Osteoblast (primary cell): ENCODE results near the gene MOAP1. TPM values are rescaled to one million over a fixed set of nuclear protein-coding genes. Genes with fewer than 3 reads are reported as not detected.
A peak's percentile ranks its signal among the peaks of the same experiment; 100 is the strongest.

Source experiments
- DNase-seq: peaks from one replicate; pipeline ENCODE4 v3.0.0; 2011; ENCODE audit warnings: low spot score, mixed read lengths; ENCODE audit not compliant: insufficient read length; ENCODE audit errors: missing footprints
- H2AFZ ChIP-seq: 2 replicates; pipeline ENCODE4 v1.6.0; 2011; ENCODE audit warnings: mild to moderate bottlenecking, low read length
- H3K27ac ChIP-seq: 2 replicates; pipeline ENCODE4 v1.5.1; 2011; ENCODE audit warnings: mild to moderate bottlenecking, low read depth, low read length, moderate library complexity
- H3K27me3 ChIP-seq: 2 replicates; pipeline ENCODE4 v1.6.0; 2012; ENCODE audit warnings: mild to moderate bottlenecking, control low read depth, inconsistent platforms, low read length, moderate library complexity; ENCODE audit not compliant: insufficient read depth
- H3K36me3 ChIP-seq: 2 replicates; pipeline ENCODE4 v1.5.1; 2011; ENCODE audit warnings: mild to moderate bottlenecking, low read length, control low read depth, moderate library complexity; ENCODE audit not compliant: insufficient read depth
- H3K4me1 ChIP-seq: 2 replicates; pipeline ENCODE4 v1.5.1; 2011; ENCODE audit warnings: mild to moderate bottlenecking, low read length, control low read depth, moderate library complexity; ENCODE audit not compliant: insufficient read depth
- H3K4me2 ChIP-seq: 2 replicates; pipeline ENCODE4 v1.6.0; 2011; ENCODE audit warnings: mild to moderate bottlenecking, low read length; ENCODE audit not compliant: insufficient read depth
- H3K4me3 ChIP-seq: fragments of 200-600 bp; sonication (generic); 3 replicates; pipeline ENCODE4 v1.5.1; 2012; ENCODE audit warnings: mild to moderate bottlenecking, low read length, inconsistent platforms; ENCODE audit not compliant: insufficient read depth
- H3K79me2 ChIP-seq: 2 replicates; pipeline ENCODE4 v1.6.0; 2012; ENCODE audit warnings: mild to moderate bottlenecking, low read length, control low read depth, inconsistent platforms; ENCODE audit not compliant: insufficient read depth
- H3K9me3 ChIP-seq: 2 replicates; pipeline ENCODE4 v1.5.1; 2011; ENCODE audit warnings: low read depth, low read length, control low read depth
- H4K20me1 ChIP-seq: 2 replicates; pipeline ENCODE4 v1.6.0; 2012; ENCODE audit warnings: mild to moderate bottlenecking, low read length, control low read depth; ENCODE audit not compliant: insufficient read depth
- total RNA-seq: library from RNA; depleted of rRNA; stranded (reverse); fragments of >200 nt; gene quantifications from 2 replicates; pipeline ENCODE4 v1.2.3, GENCODE V29; 2012
- TF ChIP-seq, protein P1 (sequence below): IDR thresholded peaks from 2 replicates; pipeline ENCODE4 v1.5.1; 2011; ENCODE audit warnings: mild to moderate bottlenecking, low read depth, low read length, moderate library complexity; ENCODE audit errors: extremely low read depth

The MOAP1 gene
- total RNA-seq, 1 donor = 16.6 TPM

DNA sequence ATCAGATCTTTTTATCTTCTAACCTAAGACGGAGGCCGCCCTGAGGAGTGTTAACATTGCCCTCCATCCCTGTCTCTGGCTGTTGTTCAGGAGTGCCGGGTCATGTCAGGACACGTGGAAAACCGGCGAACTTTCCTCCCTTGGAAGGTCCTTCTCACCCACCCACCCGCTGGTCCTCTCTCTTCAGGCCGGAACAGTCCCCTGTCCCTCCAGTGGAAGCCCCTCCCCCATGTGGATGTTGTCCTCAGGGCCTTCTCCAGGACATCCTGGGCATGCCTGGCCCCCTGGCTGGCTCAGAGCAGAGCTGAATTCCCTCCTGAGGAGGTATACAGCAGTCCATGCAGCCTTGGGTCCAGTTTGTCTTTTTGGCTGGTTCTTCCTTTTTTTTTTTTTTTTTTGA lies 48.7 kb downstream of the MOAP1 start:
- Histone ChIP-seq H3K79me2 (no peaks in the 10 kb centered on the region), H3K9me3 (no peaks in the 10 kb centered on the region), H2AFZ (no peak overlapping the region), H3K4me3 (no peak overlapping the region), H4K20me1 (no peaks in the 10 kb centered on the region), H3K4me2 (no peak overlapping the region), H3K27ac (no peak overlapping the region), H3K36me3 (no peaks in the 10 kb centered on the region), H3K4me1 (no peaks in the 10 kb centered on the region), H3K27me3 (no peaks in the 10 kb centered on the region)
- peak; percentile 35 for DNase-seq
- TF ChIP-seq, protein P1, sequence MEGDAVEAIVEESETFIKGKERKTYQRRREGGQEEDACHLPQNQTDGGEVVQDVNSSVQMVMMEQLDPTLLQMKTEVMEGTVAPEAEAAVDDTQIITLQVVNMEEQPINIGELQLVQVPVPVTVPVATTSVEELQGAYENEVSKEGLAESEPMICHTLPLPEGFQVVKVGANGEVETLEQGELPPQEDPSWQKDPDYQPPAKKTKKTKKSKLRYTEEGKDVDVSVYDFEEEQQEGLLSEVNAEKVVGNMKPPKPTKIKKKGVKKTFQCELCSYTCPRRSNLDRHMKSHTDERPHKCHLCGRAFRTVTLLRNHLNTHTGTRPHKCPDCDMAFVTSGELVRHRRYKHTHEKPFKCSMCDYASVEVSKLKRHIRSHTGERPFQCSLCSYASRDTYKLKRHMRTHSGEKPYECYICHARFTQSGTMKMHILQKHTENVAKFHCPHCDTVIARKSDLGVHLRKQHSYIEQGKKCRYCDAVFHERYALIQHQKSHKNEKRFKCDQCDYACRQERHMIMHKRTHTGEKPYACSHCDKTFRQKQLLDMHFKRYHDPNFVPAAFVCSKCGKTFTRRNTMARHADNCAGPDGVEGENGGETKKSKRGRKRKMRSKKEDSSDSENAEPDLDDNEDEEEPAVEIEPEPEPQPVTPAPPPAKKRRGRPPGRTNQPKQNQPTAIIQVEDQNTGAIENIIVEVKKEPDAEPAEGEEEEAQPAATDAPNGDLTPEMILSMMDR = no peak

DNA sequence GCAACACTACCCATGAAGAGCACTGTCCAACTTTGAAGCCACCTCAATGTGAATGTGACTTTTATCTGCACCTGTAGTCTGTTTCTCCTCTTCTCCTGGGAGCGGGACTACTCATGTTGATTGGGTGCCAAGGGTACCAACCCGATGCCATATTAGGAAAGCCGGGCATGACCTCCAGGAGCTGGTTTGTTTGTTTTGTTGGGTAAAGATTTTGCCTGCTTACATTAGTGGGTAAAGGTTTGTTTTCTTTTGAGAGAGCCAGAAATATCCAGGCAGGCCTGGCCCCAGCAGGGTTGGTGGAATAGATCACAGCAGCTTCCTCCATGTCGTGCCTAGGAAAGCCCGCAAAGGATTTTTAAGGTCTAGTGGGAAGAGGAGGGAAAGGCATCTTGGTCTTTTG lies 49.3 kb downstream of the MOAP1 start:
- Histone ChIP-seq H3K4me1 (no peaks in the 10 kb centered on the region), H2AFZ (no peak overlapping the region), H3K36me3 (no peaks in the 10 kb centered on the region), H3K27ac (no peak overlapping the region), H3K4me2 (no peak overlapping the region), H3K79me2 (no peaks in the 10 kb centered on the region), H3K27me3 (no peaks in the 10 kb centered on the region), H4K20me1 (no peaks in the 10 kb centered on the region), H3K9me3 (no peaks in the 10 kb centered on the region), H3K4me3 (no peak overlapping the region)
- DNase-seq = peak; percentile 50
- TF ChIP-seq, protein P1 = no peak

DNA sequence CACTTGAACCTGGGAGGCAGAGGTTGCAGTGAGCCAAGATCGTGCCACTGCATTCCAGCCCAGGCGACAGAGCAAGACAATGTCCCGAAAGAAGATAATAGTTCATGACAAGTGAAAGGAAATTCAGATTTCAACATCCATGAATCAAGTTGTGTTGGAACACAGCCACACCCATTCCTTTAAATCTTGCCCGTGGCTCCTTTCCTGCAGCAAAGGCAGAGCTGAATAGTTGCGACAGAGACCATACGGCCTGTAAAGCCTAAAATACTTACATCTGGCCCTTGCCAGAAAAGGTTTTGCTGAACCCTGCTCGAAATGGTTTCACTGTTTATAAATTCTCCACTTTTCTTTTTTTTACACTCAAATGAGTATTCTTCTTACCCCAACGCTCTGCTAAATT lies 51.2 kb downstream of the MOAP1 start:
- Histone ChIP-seq H3K4me1 (no peaks in the 10 kb centered on the region), H2AFZ (peak overlapping the region; percentile 29), H4K20me1 (no peaks in the 10 kb centered on the region), H3K27me3 (peaks cover 11% of the 10 kb centered on the region), H3K27ac (no peak overlapping the region), H3K4me3 (no peak overlapping the region), H3K9me3 (no peaks in the 10 kb centered on the region), H3K79me2 (no peaks in the 10 kb centered on the region), H3K36me3 (no peaks in the 10 kb centered on the region), H3K4me2 (no peak overlapping the region)
- peak; percentile 61 for DNase-seq
- TF ChIP-seq, protein P1 = no peak

DNA sequence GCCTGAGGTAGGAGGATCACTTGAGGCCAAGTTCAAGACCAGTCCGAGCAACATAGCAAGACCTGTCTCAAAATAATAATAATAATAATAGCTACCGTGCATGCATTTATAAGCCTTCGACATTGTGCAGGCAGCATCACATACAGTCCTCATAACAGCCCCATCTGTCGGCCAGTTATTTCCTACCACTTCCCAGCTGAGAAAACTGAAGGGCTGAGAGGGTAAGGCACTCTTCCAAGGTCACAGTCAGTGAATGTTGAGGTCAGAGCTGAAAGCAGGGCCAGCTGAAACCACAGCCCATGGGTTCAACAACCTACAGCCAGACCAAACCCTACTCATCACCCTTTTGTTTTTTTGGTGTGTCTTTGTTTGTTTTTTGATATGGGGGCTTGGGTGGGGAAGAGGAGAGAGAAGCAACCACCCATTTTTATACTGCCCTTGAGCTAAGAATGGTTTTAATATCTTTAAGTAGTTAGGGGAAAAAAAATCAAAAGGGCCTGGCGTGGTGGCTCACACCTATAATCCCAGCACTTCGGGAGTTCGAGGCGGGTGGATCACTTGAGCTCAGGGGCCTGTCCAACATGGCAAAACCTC lies 52.1 kb downstream of the MOAP1 start:
- H3K27me3 ChIP-seq = peaks cover 12% of the 10 kb centered on the region
- H3K4me3 ChIP-seq = no peak overlapping the region
- H3K9me3 ChIP-seq = no peaks in the 10 kb centered on the region
- TF ChIP-seq, protein P1 = peak; percentile 62
- H3K27ac ChIP-seq = no peak overlapping the region
- no peaks in the 10 kb centered on the region for H4K20me1 ChIP-seq
- H3K4me1 ChIP-seq = no peaks in the 10 kb centered on the region
- no peak overlapping the region for H3K4me2 ChIP-seq
- no peak overlapping the region for H2AFZ ChIP-seq
- H3K79me2 ChIP-seq = no peaks in the 10 kb centered on the region
- H3K36me3 ChIP-seq = no peaks in the 10 kb centered on the region
- DNase-seq = peak; percentile 86

Other genes with a start within 250 kb of the MOAP1 start
- gene ITPK1, start 69.0 kb downstream of the MOAP1 start, total RNA-seq = 25.0 and 25.3 TPM in 2 replicates
- gene LYSET, start 420 bp upstream of the MOAP1 start, total RNA-seq = 10.1 and 11.5 TPM in 2 replicates
- 11.2 and 11.6 TPM in 2 replicates for gene GON7, start 22.2 kb upstream of the MOAP1 start, total RNA-seq
- 20.6 and 25.3 TPM in 2 replicates for gene UBR7, start 22.4 kb upstream of the MOAP1 start, total RNA-seq
- 31.1 and 31.5 TPM in 2 replicates for gene BTBD7, start 148.1 kb upstream of the MOAP1 start, total RNA-seq
- not detected in 2 replicates for gene COX8C, start 162.3 kb upstream of the MOAP1 start, total RNA-seq
- gene UNC79, start 246.0 kb upstream of the MOAP1 start, total RNA-seq = under 0.01 TPM in 2 replicates